Left ventricle myocardium inferior (tissue), 1 donor: Measurements from ENCODE around the gene ACTR3. TPM values are rescaled to one million over a fixed set of nuclear protein-coding genes. Genes with fewer than 3 reads are reported as not detected.

Source experiments
- DNase-seq: peaks from one replicate; pipeline ENCODE4 v3.0.0-alpha.2; 2020
- H3K27ac ChIP-seq: fragments of 200-600 bp; replicated peaks from 2 replicates; pipeline ENCODE4 v1.8.0; 2021
- H3K27me3 ChIP-seq: fragments of 200-600 bp; 2 replicates; pipeline ENCODE4 v1.8.0; 2021; ENCODE audit warnings: low read depth
- H3K36me3 ChIP-seq: fragments of 200-600 bp; 2 replicates; pipeline ENCODE4 v1.8.0; 2021
- H3K4me1 ChIP-seq: fragments of 200-600 bp; 2 replicates; pipeline ENCODE4 v1.8.0; 2021
- H3K4me3 ChIP-seq: fragments of 200-600 bp; 2 replicates; pipeline ENCODE4 v1.8.0; 2021; ENCODE audit warnings: mild to moderate bottlenecking, moderate library complexity
- H3K9me3 ChIP-seq: fragments of 200-600 bp; replicated peaks from 2 replicates; pipeline ENCODE4 v1.8.0; 2021
- CTCF ChIP-seq: fragments of 200-600 bp; IDR thresholded peaks from 2 replicates; pipeline ENCODE4 v1.8.0; 2021; ENCODE audit warnings: antibody characterized with exemption, mild to moderate bottlenecking, borderline replicate concordance
- intact Hi-C: fragments of 100-400 bp; cut with micrococcal nuclease; formaldehyde crosslinking; loops from one replicate; pipeline ENCODE4 v1.11.0; 2022
- total RNA-seq: library from RNA; stranded (reverse); fragmentation: NEBNext Ultra II Directional; extraction: Animal tissue kit (Norgen Biotek cat#: 25700); gene quantifications from one replicate; pipeline ENCODE4 v1.2.1, GENCODE V29; 2021
- donor health status: DM: no; HTN: yes; CAD: no; lungs with severe emphysema.

ACTR3 gene
- total RNA-seq, 1 donor from 2014 or later, result 108 TPM

- Histone ChIP-seq H3K4me3 (no peak overlapping the region), H3K36me3 (peaks cover 50% of the 10 kb centered on the region), H3K27me3 (no peaks in the 10 kb centered on the region), H3K9me3 (no peaks in the 10 kb centered on the region), H3K4me1 (no peaks in the 10 kb centered on the region), H3K27ac (no peak overlapping the region)
- no peak for TF ChIP-seq CTCF
- intact Hi-C loops, result no loop called here
- DNase-seq, result no peak
These were observed 31.1 kb downstream of the ACTR3 start for GRCh38 chr2:113920996-113921395.

- intact Hi-C loops, result no loop called here
- Histone ChIP-seq H3K36me3 (peaks cover 54% of the 10 kb centered on the region), H3K27ac (no peak overlapping the region), H3K4me1 (no peaks in the 10 kb centered on the region), H3K9me3 (no peaks in the 10 kb centered on the region), H3K27me3 (no peaks in the 10 kb centered on the region), H3K4me3 (no peak overlapping the region)
- no peak for TF ChIP-seq CTCF
- DNase-seq, result no peak
These were observed 32.4 kb downstream of the ACTR3 start for GRCh38 chr2:113922335-113922734.

- TF ChIP-seq CTCF, result no peak
- Histone ChIP-seq H3K4me1 (no peaks in the 10 kb centered on the region), H3K36me3 (peaks cover 54% of the 10 kb centered on the region), H3K27me3 (no peaks in the 10 kb centered on the region), H3K4me3 (no peak overlapping the region), H3K9me3 (no peaks in the 10 kb centered on the region), H3K27ac (no peak overlapping the region)
- intact Hi-C loops, result no loop called here
- no peak for DNase-seq
These were observed 32.9 kb downstream of the ACTR3 start for GRCh38 chr2:113922784-113923183.

- Histone ChIP-seq H3K27me3 (no peaks in the 10 kb centered on the region), H3K4me1 (peaks cover 3% of the 10 kb centered on the region), H3K36me3 (peaks cover 56% of the 10 kb centered on the region), H3K27ac (no peak overlapping the region), H3K4me3 (no peak overlapping the region), H3K9me3 (no peaks in the 10 kb centered on the region)
- no peak for TF ChIP-seq CTCF
- intact Hi-C loops, result no loop called here
- no peak for DNase-seq
These were observed 36.0 kb downstream of the ACTR3 start for GRCh38 chr2:113925884-113926283.

DNA sequence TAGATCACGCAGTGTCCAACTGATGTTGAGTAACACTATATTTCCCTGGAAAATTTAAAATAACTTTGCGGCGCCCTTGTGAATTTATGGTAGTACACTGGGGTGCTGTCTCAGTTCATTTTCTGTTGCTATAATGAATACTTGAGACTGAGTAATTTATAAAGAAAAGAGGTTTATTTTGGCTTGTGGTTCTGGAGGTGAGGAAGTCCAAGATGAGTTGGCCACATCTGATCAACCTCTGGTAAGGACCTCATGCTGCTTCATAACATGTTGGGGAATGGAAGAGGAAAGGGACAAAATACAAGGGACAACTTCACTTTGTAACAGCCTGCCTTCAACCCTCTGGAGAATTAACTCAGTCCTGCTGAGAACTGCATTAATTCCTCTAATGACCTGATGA lies 36.4 kb downstream of the ACTR3 start:
- TF ChIP-seq CTCF, result no peak
- Histone ChIP-seq H3K4me1 (peaks cover 3% of the 10 kb centered on the region), H3K4me3 (no peak overlapping the region), H3K27me3 (no peaks in the 10 kb centered on the region), H3K27ac (no peak overlapping the region), H3K9me3 (no peaks in the 10 kb centered on the region), H3K36me3 (peaks cover 58% of the 10 kb centered on the region)
- intact Hi-C loops, result no loop called here
- no peak for DNase-seq

DNA sequence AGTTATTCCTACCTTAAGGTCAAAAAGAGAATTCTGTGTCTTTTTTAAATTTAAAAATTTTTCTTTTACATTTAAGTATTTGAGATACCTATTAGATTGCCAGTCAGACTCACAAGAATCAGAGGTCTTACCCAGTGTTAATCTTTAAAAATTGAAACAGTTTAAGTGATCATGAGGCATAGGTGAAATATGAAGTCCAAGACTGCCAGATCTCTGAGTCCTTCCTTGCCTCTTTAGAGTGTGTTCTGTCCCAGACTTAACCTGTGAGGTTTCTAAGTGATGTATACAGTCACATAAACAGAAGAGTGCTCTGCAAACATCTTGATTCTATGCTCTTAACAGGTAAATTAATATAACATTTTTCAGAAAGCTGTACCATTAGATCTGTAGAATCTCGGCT lies 40.6 kb downstream of the ACTR3 start:
- no peak overlapping the region for H3K4me3 ChIP-seq
- no peak overlapping the region for H3K27ac ChIP-seq
- H3K27me3 ChIP-seq, result no peaks in the 10 kb centered on the region
- peaks cover 67% of the 10 kb centered on the region for H3K36me3 ChIP-seq
- intact Hi-C loops, result no loop called here
- no peak for TF ChIP-seq CTCF
- peaks cover 13% of the 10 kb centered on the region for H3K4me1 ChIP-seq
- DNase-seq, result no peak
- H3K9me3 ChIP-seq, result no peaks in the 10 kb centered on the region
